Endothelial cell of umbilical vein (primary cell): ENCODE measurements around the gene GJC3. TPM values are rescaled to one million over a fixed set of nuclear protein-coding genes. Genes with fewer than 3 reads are reported as not detected.
"Not testable (repeated sequence)": the region's sequence is repeated elsewhere in the genome, so short reads cannot be mapped to it uniquely, and the experiment has no call there.

Experiments used
- BruUV-seq: library from RNA; stranded (reverse); fragments of 400-500 nt; replicated peaks from 2 replicates; lab custom pipeline; 2021; lab: Mats Ljungman, UMichigan
- CTCF ChIA-PET: fragments of 300-600, 350-600 bp; sonication (Branson Sonifier 250); formaldehyde crosslinking; loops from one replicate; lab custom pipeline; 2021; ENCODE audit warnings: antibody characterized with exemption, inconsistent platforms; lab: Charles Lee
- POLR2A ChIA-PET: fragments of 300-600, 350-600 bp; sonication (Branson Sonifier 250); formaldehyde crosslinking; loops from one replicate; lab custom pipeline; 2021; ENCODE audit warnings: antibody characterized with exemption, inconsistent platforms; lab: Charles Lee
- DNase-seq: peaks from one replicate; pipeline ENCODE4 v3.0.0-alpha.2; 2011; ENCODE audit warnings: low read depth, low spot score
- FAIRE-seq: peaks from 2 replicates; lab custom pipeline; 2011; peaks lifted over from hg19 to GRCh38; lab: Jason Lieb, UNC
- H2AFZ ChIP-seq: 2 replicates; pipeline ENCODE4 v1.6.0; 2012; ENCODE audit warnings: low read depth, low read length, control low read depth, inconsistent platforms
- H3K27ac ChIP-seq: 2 replicates; pipeline ENCODE4 v1.5.1; 2011; ENCODE audit warnings: low read depth, mild to moderate bottlenecking, control low read depth, low read length, moderate library complexity; ENCODE audit not compliant: insufficient read depth
- H3K27me3 ChIP-seq, 2 experiments: 2 replicates each; pipeline versions ENCODE4 v1.6.0 to v1.6.1; 2011; ENCODE audit warnings: low read length in 2 of 2, mixed read lengths in 1 of 2; ENCODE audit not compliant: control insufficient read depth in 2 of 2, insufficient read depth in 2 of 2
- H3K36me3 ChIP-seq, 2 experiments: 2 replicates in 1 of 2; 3 replicates in 1 of 2; pipeline ENCODE4 v1.5.1; 2011; ENCODE audit warnings: low read length in 2 of 2, mild to moderate bottlenecking in 1 of 2, moderate library complexity in 1 of 2; ENCODE audit not compliant: control insufficient read depth in 2 of 2, insufficient read depth in 2 of 2; ENCODE audit errors: extremely low read depth in 1 of 2
- H3K4me1 ChIP-seq: 3 replicates; pipeline ENCODE4 v1.5.1; 2011; ENCODE audit warnings: mild to moderate bottlenecking, low read length; ENCODE audit not compliant: control insufficient read depth, insufficient read depth; ENCODE audit errors: extremely low read depth
- H3K4me2 ChIP-seq: 2 replicates; pipeline ENCODE4 v1.6.1; 2011; ENCODE audit warnings: low read length, control low read depth, mixed read lengths; ENCODE audit not compliant: insufficient read depth
- H3K4me3 ChIP-seq, 3 experiments: fragments of 200-600 bp in 1 of 3; sonication (generic), shearing (Covaris generic) in 1 of 3; replicated peaks in 1 of 3; 2 replicates each; pipeline ENCODE4 v1.5.1; 2011 to 2016; ENCODE audit warnings: control low read depth in 3 of 3, low read length in 3 of 3, mild to moderate bottlenecking in 2 of 3, inconsistent platforms in 1 of 3, low read depth in 1 of 3, moderate library complexity in 1 of 3; ENCODE audit not compliant: insufficient read depth in 1 of 3
- H3K79me2 ChIP-seq: 2 replicates; pipeline ENCODE4 v1.6.0; 2012; ENCODE audit warnings: low read length, inconsistent platforms; ENCODE audit not compliant: control insufficient read depth, insufficient read depth
- H3K9ac ChIP-seq: replicated peaks from 2 replicates; pipeline ENCODE3; 2011; ENCODE audit warnings: low read length, control low read depth; ENCODE audit not compliant: insufficient read depth; ENCODE audit errors: extremely low read depth
- H3K9me1 ChIP-seq: replicated peaks from 3 replicates; pipeline ENCODE4 v1.6.0; 2011; ENCODE audit warnings: mild to moderate bottlenecking, low read length; ENCODE audit not compliant: control insufficient read depth, insufficient read depth; ENCODE audit errors: extremely low read depth
- H3K9me3 ChIP-seq: replicated peaks from 2 replicates; pipeline ENCODE4 v1.5.1; 2012; ENCODE audit warnings: low read length, inconsistent platforms; ENCODE audit not compliant: control insufficient read depth, insufficient read depth
- H4K20me1 ChIP-seq: replicated peaks from 2 replicates; pipeline ENCODE3; 2011; ENCODE audit warnings: mild to moderate bottlenecking, low read length; ENCODE audit not compliant: control insufficient read depth, insufficient read depth; ENCODE audit errors: extremely low read depth
- EZH2 ChIP-seq: IDR thresholded peaks from 2 replicates; pipeline ENCODE4 v1.6.1; 2012; ENCODE audit warnings: borderline replicate concordance, low read depth, mild to moderate bottlenecking, moderate library complexity, low read length, inconsistent platforms; ENCODE audit not compliant: severe bottlenecking
- FOS ChIP-seq: IDR thresholded peaks from 2 replicates; pipeline ENCODE4 v1.6.1; 2011; ENCODE audit warnings: mild to moderate bottlenecking, low read length, moderate library complexity, borderline replicate concordance; ENCODE audit not compliant: insufficient read depth
- GATA2 ChIP-seq: IDR thresholded peaks from 2 replicates; pipeline ENCODE4 v1.7.0; 2011; ENCODE audit warnings: low read depth, mild to moderate bottlenecking, moderate library complexity, mixed read lengths, low read length; ENCODE audit not compliant: insufficient read length, insufficient read depth
- JUN ChIP-seq: IDR thresholded peaks from 2 replicates; pipeline ENCODE4 v1.6.1; 2011; ENCODE audit warnings: borderline replicate concordance, low read depth; ENCODE audit not compliant: insufficient read length, insufficient read depth
- MAX ChIP-seq: IDR thresholded peaks from 2 replicates; pipeline ENCODE4 v1.6.1; 2011; ENCODE audit not compliant: insufficient read depth, insufficient read length
- MYC ChIP-seq: IDR thresholded peaks from one replicate; pipeline ENCODE4 v1.6.1; 2011; ENCODE audit warnings: mild to moderate bottlenecking, low read depth, low read length
- POLR2A ChIP-seq: IDR thresholded peaks from 2 replicates; pipeline ENCODE4 v1.6.1; 2012; ENCODE audit warnings: low read depth, mild to moderate bottlenecking, control low read depth, low read length
- POLR2AphosphoS5 ChIP-seq: IDR thresholded peaks from 2 replicates; pipeline ENCODE4 v1.6.1; 2012; ENCODE audit warnings: low read depth, mild to moderate bottlenecking, control low read depth, low read length, moderate library complexity; ENCODE audit not compliant: insufficient read depth
- dilution Hi-C: fragments of 300-500 bp; cut with MboI; formaldehyde crosslinking; loops from one replicate; pipeline ENCODE4 v1.15.0; 2019; ENCODE audit warnings: low sequenced_read_pairs; ENCODE audit not compliant: extremely low pct_ligation_motif_present
- intact Hi-C: fragments of 100-400 bp; cut with micrococcal nuclease; formaldehyde crosslinking; loops from one replicate; pipeline ENCODE4 v1.10.0; 2022
- polyA plus RNA-seq, 4 experiments: library from polyadenylated mRNA; depleted of rRNA in 3 of 4; stranded (reverse) in 3 of 4; unstranded in 1 of 4; fragments of >200 nt; gene quantifications; 2 replicates each; pipeline versions ENCODE4 v1.2.1 to v1.2.3, GENCODE V29; 2011 to 2012; ENCODE audit warnings: missing spikeins in 1 of 4
- total RNA-seq: library from RNA; stranded (reverse); gene quantifications from 2 replicates; pipeline ENCODE4 v1.2.3, GENCODE V29; 2021
- TF ChIP-seq, protein P1 (sequence below), 2 donors: IDR thresholded peaks; 1 replicate in 1 of 2; 2 replicates in 1 of 2; pipeline ENCODE4 v1.5.1; 2011; ENCODE audit warnings: low read length in 2 of 2, mild to moderate bottlenecking in 2 of 2, moderate library complexity in 2 of 2, control low read depth in 1 of 2, inconsistent platforms in 1 of 2, low read depth in 1 of 2; ENCODE audit not compliant: insufficient read depth in 1 of 2; ENCODE audit errors: extremely low read depth in 1 of 2

The GJC3 gene
- total and polyA plus RNA-seq, 2 donors (not counting 3 experiments of a cell fraction or from before 2014, with no cell fraction given), result 0.28 TPM; not detected in 1

DNA sequence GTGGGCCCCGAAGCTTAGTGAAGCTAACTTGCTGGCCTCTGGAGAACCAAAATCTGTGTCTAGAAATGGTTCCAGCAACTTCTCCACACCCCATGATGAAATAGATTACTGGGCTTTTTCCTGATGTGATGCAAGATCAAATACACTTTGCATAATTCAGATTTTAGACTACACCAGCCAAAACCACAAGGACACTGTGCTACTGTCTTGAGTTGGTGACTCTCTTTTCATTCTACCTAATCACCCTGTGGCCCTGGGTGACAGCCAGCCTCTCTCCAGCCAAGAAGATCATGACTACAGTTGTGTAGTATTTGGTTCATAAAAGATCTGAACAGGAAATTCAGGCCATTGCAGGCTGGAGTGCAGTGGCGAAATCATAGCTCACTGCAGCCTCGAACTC lies 24.2 kb upstream of the GJC3 start:
- Histone ChIP-seq H2AFZ (no peak overlapping the region), H4K20me1 (no peaks in the 10 kb centered on the region), H3K36me3 (no peaks in the 10 kb centered on the region), H3K9ac (no peak overlapping the region), H3K4me3 (no peak overlapping the region), H3K4me1 (no peaks in the 10 kb centered on the region), H3K79me2 (no peaks in the 10 kb centered on the region), H3K27me3 (no peaks in the 10 kb centered on the region), H3K9me3 (no peaks in the 10 kb centered on the region), H3K9me1 (no peaks in the 10 kb centered on the region), H3K27ac (no peak overlapping the region), H3K4me2 (no peak overlapping the region)
- TF ChIP-seq GATA2 (no peak), POLR2AphosphoS5 (no peak), EZH2 (no peak), MYC (no peak), POLR2A (no peak), FOS (no peak), JUN (no peak), MAX (no peak)
- TF ChIP-seq, protein P1, sequence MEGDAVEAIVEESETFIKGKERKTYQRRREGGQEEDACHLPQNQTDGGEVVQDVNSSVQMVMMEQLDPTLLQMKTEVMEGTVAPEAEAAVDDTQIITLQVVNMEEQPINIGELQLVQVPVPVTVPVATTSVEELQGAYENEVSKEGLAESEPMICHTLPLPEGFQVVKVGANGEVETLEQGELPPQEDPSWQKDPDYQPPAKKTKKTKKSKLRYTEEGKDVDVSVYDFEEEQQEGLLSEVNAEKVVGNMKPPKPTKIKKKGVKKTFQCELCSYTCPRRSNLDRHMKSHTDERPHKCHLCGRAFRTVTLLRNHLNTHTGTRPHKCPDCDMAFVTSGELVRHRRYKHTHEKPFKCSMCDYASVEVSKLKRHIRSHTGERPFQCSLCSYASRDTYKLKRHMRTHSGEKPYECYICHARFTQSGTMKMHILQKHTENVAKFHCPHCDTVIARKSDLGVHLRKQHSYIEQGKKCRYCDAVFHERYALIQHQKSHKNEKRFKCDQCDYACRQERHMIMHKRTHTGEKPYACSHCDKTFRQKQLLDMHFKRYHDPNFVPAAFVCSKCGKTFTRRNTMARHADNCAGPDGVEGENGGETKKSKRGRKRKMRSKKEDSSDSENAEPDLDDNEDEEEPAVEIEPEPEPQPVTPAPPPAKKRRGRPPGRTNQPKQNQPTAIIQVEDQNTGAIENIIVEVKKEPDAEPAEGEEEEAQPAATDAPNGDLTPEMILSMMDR (IDR thresholded peaks at IDR 0.05; ENCODE audit: extremely low read depth in 1 of 2, insufficient read depth in 1 of 2, low read depth in 1 of 2, low read length in 2 of 2), result no peak
- ChIA-PET POLR2A (no interaction called here), CTCF (interaction anchor here (0.9 to 1.1 kb wide), 2 partner anchors 24 to 40 kb away, joined by 4 read pairs; partner anchors contain the start of gene GJC3)
- intact Hi-C loops, result no loop called here
- DNase-seq (no peak), FAIRE-seq (no peak)
- no TSS peak for BruUV-seq
- dilution Hi-C loops, result no loop called here

DNA sequence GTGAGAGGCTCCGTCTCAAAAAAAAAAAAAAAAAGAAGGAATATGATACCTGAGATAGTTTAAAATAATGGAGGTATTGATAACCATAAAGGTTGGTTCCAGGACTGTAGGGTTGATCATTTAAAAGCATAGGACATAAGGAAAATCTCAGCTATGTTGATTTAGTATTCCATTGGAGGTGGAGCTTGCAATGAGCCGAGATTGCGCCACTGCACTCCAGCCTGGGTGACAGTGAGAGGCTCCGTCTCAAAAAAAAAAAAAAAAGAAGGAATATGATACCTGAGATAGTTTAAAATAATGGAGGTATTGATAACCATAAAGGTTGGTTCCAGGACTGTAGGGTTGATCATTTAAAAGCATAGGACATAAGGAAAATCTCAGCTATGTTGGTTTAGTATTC lies 23.2 kb upstream of the GJC3 start:
- CTCF ChIA-PET, result interaction anchor here (0.6 to 1.1 kb wide), 2 partner anchors 23 to 39 kb away, joined by 3 to 4 read pairs; partner anchors contain the start of gene GJC3
- POLR2A ChIA-PET, H3K27me3 ChIP-seq, H3K27ac ChIP-seq, H3K9me3 ChIP-seq, H3K9me1 ChIP-seq, DNase-seq, H3K36me3 ChIP-seq, dilution Hi-C loops, H4K20me1 ChIP-seq, FAIRE-seq, H2AFZ ChIP-seq, BruUV-seq, H3K4me3 ChIP-seq, H3K9ac ChIP-seq, H3K4me2 ChIP-seq, H3K4me1 ChIP-seq, H3K79me2 ChIP-seq, intact Hi-C loops: not testable (repeated sequence)

DNA sequence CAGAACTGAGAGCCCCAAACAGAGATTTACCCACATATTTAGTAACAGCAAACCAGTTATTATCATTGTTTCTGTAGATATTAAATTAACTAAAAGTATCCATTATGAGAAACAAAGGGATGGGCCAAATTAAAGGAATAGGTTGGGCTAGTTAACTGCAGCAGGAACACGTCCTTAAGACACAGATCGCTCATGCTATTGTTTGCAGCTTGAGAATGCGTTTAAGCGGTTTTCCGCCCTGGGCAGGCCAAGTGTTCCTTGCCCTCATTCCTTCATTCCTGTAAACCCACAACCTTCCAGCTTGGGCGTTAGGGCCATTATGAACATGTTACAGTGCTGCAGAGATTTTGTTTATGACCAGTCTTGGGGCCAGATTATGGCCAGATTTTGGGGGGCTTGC lies 21.4 kb upstream of the GJC3 start:
- H3K9ac ChIP-seq, DNase-seq, FAIRE-seq, H3K27me3 ChIP-seq, H3K4me1 ChIP-seq, H3K36me3 ChIP-seq, H3K27ac ChIP-seq, H2AFZ ChIP-seq, intact Hi-C loops, H3K9me1 ChIP-seq, H3K79me2 ChIP-seq, H3K4me3 ChIP-seq, H3K4me2 ChIP-seq, POLR2A ChIA-PET, BruUV-seq, H4K20me1 ChIP-seq, H3K9me3 ChIP-seq, dilution Hi-C loops: not testable (repeated sequence)
- CTCF ChIA-PET, result interaction anchor here (0.8 to 1.4 kb wide), 5 partner anchors 21 to 38 kb away, joined by 3 to 8 read pairs (median 8); partner anchors contain the start of genes GJC3 and TRIM4
